PC-3 (cell line): ENCODE results near the gene VPS13C.

Experiments
- EZH2 ChIP-seq: fragments of 300-600 bp; sonication (generic); IDR thresholded peaks from one replicate; pipeline ENCODE4 v1.6.1; 2017; ENCODE audit warnings: antibody characterized with exemption, mild to moderate bottlenecking, low read length; ENCODE audit not compliant: unreplicated experiment
- EZH2phosphoT487 ChIP-seq: fragments of 300-600 bp; sonication (generic); IDR thresholded peaks from 2 replicates; pipeline ENCODE4 v1.6.1; 2018; ENCODE audit warnings: mild to moderate bottlenecking, antibody characterized with exemption, low read length, borderline replicate concordance
- TF ChIP-seq, protein P1 (sequence below): fragments of 300-600 bp; sonication (generic); conservative IDR thresholded peaks from 2 replicates; pipeline ENCODE4 v1.5.1; 2017; ENCODE audit warnings: antibody characterized with exemption, low read depth, mild to moderate bottlenecking, low read length

DNA sequence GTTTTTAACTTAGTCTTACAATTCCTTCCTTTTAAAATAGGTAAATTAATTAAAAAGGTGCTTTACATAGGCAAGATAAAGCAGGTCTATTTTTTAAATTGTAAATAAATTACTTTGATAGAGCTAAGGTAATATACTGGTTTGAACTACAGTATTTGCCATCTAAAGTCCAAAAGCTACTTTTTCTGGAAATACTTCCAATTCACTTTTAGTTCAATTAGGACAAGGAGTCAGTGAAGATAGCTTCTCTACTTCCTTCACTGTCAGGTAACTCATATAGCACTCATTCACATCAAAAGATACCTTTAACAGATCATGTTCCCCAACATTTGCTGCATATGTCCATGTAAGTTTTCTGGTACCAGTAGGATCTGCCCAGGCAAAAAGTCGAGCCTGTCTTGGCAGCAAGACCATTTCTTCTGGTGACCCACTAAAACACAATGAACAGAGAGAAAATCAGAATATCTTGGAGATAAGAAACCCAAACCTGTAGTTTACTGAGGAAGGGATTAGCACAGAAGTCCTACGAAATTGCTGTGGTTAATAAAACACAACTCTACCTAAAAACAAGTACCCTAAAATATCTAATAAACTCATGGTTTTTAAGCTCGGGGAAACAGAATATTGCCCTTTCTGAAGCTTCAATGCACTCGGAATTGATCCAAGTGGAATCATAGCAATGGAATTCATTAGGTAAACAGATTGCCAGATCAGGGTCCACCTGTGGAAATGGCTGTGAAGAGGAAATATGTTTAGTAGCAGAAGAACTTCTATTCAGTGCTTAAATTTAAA, 153.1 kb downstream of the VPS13C start:
- TF ChIP-seq EZH2phosphoT487: no peak
- TF ChIP-seq, protein P1, sequence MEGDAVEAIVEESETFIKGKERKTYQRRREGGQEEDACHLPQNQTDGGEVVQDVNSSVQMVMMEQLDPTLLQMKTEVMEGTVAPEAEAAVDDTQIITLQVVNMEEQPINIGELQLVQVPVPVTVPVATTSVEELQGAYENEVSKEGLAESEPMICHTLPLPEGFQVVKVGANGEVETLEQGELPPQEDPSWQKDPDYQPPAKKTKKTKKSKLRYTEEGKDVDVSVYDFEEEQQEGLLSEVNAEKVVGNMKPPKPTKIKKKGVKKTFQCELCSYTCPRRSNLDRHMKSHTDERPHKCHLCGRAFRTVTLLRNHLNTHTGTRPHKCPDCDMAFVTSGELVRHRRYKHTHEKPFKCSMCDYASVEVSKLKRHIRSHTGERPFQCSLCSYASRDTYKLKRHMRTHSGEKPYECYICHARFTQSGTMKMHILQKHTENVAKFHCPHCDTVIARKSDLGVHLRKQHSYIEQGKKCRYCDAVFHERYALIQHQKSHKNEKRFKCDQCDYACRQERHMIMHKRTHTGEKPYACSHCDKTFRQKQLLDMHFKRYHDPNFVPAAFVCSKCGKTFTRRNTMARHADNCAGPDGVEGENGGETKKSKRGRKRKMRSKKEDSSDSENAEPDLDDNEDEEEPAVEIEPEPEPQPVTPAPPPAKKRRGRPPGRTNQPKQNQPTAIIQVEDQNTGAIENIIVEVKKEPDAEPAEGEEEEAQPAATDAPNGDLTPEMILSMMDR: no peak
- TF ChIP-seq EZH2: no peak
